Hypothalamus (tissue), 51 donors: ENCODE measurements around the gene GCDH.
A peak's percentile ranks its signal among the peaks of the same experiment; 100 is the strongest.
"Not testable (repeated sequence)": the region's sequence is repeated elsewhere in the genome, so short reads cannot be mapped to it uniquely, and the experiment has no call there.

ENCODE experiments used
- DNase-seq, 51 donors: peaks; one replicate each; lab custom pipeline; 2025; lab: John Stamatoyannopoulos, UW

Gene GCDH

GRCh38 chr19:12890787-12891552 lies at the start of gene GCDH:
Gene GCDH (plus strand): TSS chr19:12891160. CDS start chr19:12891305, 145 bp downstream.
- peak; percentile 62 to 100 (median 97) for DNase-seq

DNA sequence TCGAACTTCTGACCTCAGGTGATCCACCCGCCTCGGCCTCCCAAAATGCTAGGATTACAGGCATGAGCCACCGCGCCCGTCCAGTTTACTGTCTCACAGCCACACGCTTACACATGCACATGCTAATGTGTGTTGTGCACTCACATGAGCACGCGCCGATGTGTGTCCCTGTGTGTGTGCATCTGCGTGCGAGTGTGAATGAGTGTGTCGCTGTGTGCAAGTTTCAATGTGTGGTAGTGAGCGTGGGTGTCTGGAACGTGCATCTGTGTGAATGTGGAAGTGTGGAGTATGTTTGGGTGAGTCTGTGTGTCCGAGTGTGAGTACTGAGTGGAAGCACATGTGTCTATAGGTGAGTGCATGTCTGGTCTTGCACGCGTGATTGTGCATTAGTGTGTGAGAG lies 48.4 kb upstream of the GCDH start:
- no peak for DNase-seq

GRCh38 chr19:12843328-12843727 lies 47.6 kb upstream of the GCDH start:
- DNase-seq = no peak

DNA sequence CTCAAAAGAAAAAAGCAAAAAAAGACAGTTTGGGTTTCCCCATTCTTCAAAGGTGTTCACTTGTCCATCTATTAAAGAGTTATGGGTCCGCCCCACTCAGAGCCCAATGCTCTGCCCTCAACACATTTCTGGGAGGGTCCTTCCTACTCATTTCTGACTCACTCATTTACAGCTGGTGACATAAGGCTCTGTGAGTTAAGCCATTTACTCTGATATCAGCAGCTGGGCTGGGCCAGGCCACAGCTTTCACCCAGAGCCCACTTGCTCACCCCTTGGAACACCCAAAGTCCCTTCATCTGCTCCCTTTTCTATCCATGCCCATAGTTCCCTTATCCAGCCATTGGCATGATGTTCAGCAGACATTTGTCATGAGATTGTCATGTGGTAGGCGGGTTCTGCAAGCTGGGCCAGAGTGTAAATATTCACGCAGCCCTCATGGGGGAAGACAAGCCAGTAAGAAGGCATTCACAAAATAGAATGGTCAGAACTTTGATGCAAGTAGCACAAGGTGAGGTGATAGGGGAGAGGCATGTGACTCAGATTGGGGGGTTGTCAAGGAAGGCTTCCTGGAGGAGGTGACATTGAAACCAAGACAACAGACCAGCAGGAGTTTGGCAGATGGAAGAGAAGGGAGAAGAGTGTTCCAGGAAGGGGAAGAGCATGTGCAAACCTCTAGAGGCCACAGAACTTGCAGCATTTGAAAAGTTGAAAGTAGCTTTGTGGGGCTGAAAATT lies 46.8 kb upstream of the GCDH start:
- no peak for DNase-seq

GRCh38 chr19:12846613-12847012 lies 44.3 kb upstream of the GCDH start:
- DNase-seq = not testable (repeated sequence)

GRCh38 chr19:12847159-12848139 lies 43.5 kb upstream of the GCDH start:
- peak in 50 of 51 donors; percentile 8 to 93 (median 68) for DNase-seq

- no peak for DNase-seq
These were observed 34.3 kb upstream of the GCDH start for GRCh38 chr19:12856653-12857052.

- no peak for DNase-seq
These were observed 32.7 kb upstream of the GCDH start for GRCh38 chr19:12858041-12858928.

DNA sequence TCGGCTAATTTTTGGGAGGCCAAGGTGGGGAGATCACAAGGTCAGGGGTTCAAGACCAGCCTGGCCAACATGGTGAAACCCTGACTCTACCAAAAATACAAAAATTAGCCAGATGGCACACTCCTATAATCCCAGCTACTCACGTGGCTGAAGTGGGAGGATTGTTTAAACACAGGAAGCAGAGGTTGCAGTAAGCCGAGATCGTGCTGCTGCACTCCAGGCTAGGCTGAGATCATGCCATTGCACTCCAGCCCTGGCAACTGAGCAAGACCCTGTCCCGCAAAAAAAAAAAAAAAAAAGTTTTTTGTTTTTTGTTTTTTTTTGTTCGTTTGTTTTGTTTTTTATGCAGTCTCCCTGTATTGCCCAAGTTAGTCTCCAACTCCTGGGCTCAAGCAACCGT lies 31.4 kb upstream of the GCDH start:
- DNase-seq = no peak

DNA sequence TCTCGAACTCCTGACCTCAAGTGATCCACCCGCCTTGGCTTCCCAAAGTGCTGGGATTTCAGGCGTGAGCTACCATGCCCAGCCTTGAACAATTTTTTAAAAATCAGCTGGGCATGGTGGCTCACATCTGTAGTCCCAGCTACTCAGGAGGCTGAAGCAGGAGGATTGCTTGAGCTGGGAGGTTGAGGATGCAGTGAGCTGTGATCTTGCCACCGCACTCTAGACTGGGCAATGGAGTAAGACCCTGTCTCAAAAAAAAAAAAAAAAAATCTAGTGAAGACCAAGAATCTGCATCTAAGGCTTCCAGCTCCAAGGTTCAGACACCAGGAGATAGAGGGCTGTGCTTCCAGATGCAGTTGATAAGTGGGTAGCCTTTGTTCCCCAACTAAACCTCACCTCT lies 26.8 kb upstream of the GCDH start:
- DNase-seq = no peak

DNA sequence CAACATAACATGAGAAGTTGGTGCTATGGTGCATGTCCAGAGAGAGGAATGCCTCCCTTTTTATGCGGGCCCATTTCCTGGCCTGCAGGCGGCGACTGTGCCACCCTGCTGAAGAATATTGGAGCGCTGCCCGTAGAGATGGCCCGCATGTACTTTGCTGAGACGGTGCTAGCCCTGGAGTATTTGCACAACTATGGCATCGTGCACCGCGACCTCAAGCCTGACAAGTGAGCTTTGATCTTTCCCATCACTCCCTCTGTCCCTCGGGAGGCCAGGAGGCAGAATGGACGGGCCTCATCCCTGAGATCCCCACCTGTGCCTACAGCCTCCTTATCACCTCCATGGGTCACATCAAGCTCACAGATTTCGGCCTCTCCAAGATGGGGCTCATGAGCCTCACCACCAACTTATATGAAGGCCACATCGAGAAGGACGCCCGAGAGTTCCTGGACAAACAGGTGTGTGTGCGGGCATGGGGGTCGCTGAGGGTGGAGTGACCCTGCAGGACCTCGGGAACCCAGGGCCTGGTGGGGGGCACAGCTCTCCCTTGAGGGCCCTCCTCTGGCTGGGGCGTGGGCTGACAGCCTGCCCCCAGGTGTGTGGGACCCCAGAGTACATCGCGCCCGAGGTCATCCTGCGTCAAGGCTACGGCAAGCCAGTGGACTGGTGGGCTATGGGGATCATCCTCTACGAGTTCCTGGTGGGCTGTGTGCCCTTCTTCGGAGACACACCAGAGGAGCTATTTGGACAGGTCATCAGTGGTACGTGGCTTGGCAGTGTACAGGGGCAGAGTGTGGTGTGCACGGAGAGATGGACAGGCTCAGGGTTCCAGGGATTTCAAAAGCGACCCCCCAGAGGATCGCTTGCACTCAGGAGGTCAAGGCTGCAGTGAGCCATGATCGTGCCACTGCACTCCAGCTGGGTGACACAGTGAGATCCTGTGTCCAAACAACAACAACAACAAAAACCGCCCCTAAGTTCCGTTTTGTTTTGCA lies 25.9 kb upstream of the GCDH start:
- no peak for DNase-seq

GRCh38 chr19:12865746-12866415 lies 25.1 kb upstream of the GCDH start:
- no peak for DNase-seq

- DNase-seq = no peak
These were observed 24.4 kb upstream of the GCDH start for GRCh38 chr19:12866416-12867119.

- peak in 10 of 51 donors; percentile 1 to 44 (median 21) for DNase-seq
These were observed 23.6 kb upstream of the GCDH start for GRCh38 chr19:12867120-12868099.

- DNase-seq = no peak
These were observed 22.3 kb upstream of the GCDH start for GRCh38 chr19:12868540-12869112.

- no peak for DNase-seq
These were observed 19.3 kb upstream of the GCDH start for GRCh38 chr19:12871681-12872080.
